ENCODE measurements around the gene NCOA4. TPM values are rescaled to one million over a fixed set of nuclear protein-coding genes. Genes with fewer than 3 reads are reported as not detected.
"Not testable (repeated sequence)": the region's sequence is repeated elsewhere in the genome, so short reads cannot be mapped to it uniquely, and the experiment has no call there.

NCOA4 gene
- total and polyA plus RNA-seq, 2 donors (not counting 3 experiments of a cell fraction or from before 2014, with no cell fraction given): 62.1 to 127 TPM

- H3K9me1 ChIP-seq (replicated peaks; ENCODE audit: control insufficient read depth, extremely low read depth, insufficient read depth, low read length); H2AFZ ChIP-seq (ENCODE audit: low read depth, low read length); BruUV-seq (replicated peaks); POLR2A ChIA-PET; FAIRE-seq; H3K27ac ChIP-seq (ENCODE audit: insufficient read depth, low read depth, low read length); H3K9ac ChIP-seq (replicated peaks; ENCODE audit: extremely low read depth, insufficient read depth, low read length); dilution Hi-C loops (cut with MboI; ENCODE audit: extremely low pct_ligation_motif_present, low sequenced_read_pairs); H3K4me2 ChIP-seq (ENCODE audit: insufficient read depth, low read length); H3K36me3 ChIP-seq (ENCODE audit: control insufficient read depth in 2 of 2, extremely low read depth in 1 of 2, insufficient read depth in 2 of 2, low read length in 2 of 2); H4K20me1 ChIP-seq (replicated peaks; ENCODE audit: control insufficient read depth, extremely low read depth, insufficient read depth, low read length); H3K9me3 ChIP-seq (replicated peaks; ENCODE audit: control insufficient read depth, insufficient read depth, low read length); H3K4me1 ChIP-seq (ENCODE audit: control insufficient read depth, extremely low read depth, insufficient read depth, low read length); H3K4me3 ChIP-seq (replicated peaks in 1 of 3; ENCODE audit: insufficient read depth in 1 of 3, low read depth in 1 of 3, low read length in 3 of 3); intact Hi-C loops (cut with micrococcal nuclease); H3K27me3 ChIP-seq (ENCODE audit: control insufficient read depth in 2 of 2, insufficient read depth in 2 of 2, low read length in 2 of 2); H3K79me2 ChIP-seq (ENCODE audit: control insufficient read depth, insufficient read depth, low read length); CTCF ChIA-PET; DNase-seq (ENCODE audit: low read depth, low spot score): not testable (repeated sequence)
Measured at GRCh38 chr10:46057927-46058326, 27.5 kb upstream of the NCOA4 start.

- H3K4me3 ChIP-seq (replicated peaks in 1 of 3; ENCODE audit: insufficient read depth in 1 of 3, low read depth in 1 of 3, low read length in 3 of 3): no peak overlapping the region
- H3K4me2 ChIP-seq (ENCODE audit: insufficient read depth, low read length): no peak overlapping the region
- no peaks in the 10 kb centered on the region for H3K9me1 ChIP-seq (replicated peaks; ENCODE audit: control insufficient read depth, extremely low read depth, insufficient read depth, low read length)
- H3K9me3 ChIP-seq (replicated peaks; ENCODE audit: control insufficient read depth, insufficient read depth, low read length): no peaks in the 10 kb centered on the region
- ChIA-PET CTCF (no interaction called here), POLR2A (no interaction called here)
- H3K9ac ChIP-seq (replicated peaks; ENCODE audit: extremely low read depth, insufficient read depth, low read length): no peak overlapping the region
- H3K79me2 ChIP-seq (ENCODE audit: control insufficient read depth, insufficient read depth, low read length): no peaks in the 10 kb centered on the region
- no peaks in the 10 kb centered on the region for H3K36me3 ChIP-seq (ENCODE audit: control insufficient read depth in 2 of 2, extremely low read depth in 1 of 2, insufficient read depth in 2 of 2, low read length in 2 of 2)
- no TSS peak for BruUV-seq (replicated peaks)
- H2AFZ ChIP-seq (ENCODE audit: low read depth, low read length): no peak overlapping the region
- dilution Hi-C loops (cut with MboI; ENCODE audit: extremely low pct_ligation_motif_present, low sequenced_read_pairs) (no loop called here), intact Hi-C loops (cut with micrococcal nuclease) (no loop called here)
- TF ChIP-seq JUN (IDR thresholded peaks at IDR 0.05; ENCODE audit: borderline replicate concordance, insufficient read depth, insufficient read length, low read depth): no peak
- TF ChIP-seq GATA2 (IDR thresholded peaks at IDR 0.05; ENCODE audit: insufficient read depth, insufficient read length, low read depth, low read length): no peak
- no peak for TF ChIP-seq EZH2 (IDR thresholded peaks at IDR 0.05; ENCODE audit: borderline replicate concordance, low read depth, low read length, severe bottlenecking)
- no peak for TF ChIP-seq POLR2A (IDR thresholded peaks at IDR 0.05; ENCODE audit: low read depth, low read length)
- no peak for TF ChIP-seq POLR2AphosphoS5 (IDR thresholded peaks at IDR 0.05; ENCODE audit: insufficient read depth, low read depth, low read length)
- no peak for TF ChIP-seq MYC (IDR thresholded peaks at IDR 0.05; ENCODE audit: low read depth, low read length)
- TF ChIP-seq CTCF (IDR thresholded peaks at IDR 0.05; ENCODE audit: extremely low read depth in 1 of 2, insufficient read depth in 1 of 2, low read depth in 1 of 2, low read length in 2 of 2): no peak
- TF ChIP-seq FOS (IDR thresholded peaks at IDR 0.05; ENCODE audit: borderline replicate concordance, insufficient read depth, low read length): no peak
- TF ChIP-seq, protein P1, sequence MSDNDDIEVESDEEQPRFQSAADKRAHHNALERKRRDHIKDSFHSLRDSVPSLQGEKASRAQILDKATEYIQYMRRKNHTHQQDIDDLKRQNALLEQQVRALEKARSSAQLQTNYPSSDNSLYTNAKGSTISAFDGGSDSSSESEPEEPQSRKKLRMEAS (IDR thresholded peaks at IDR 0.05; ENCODE audit: insufficient read depth, insufficient read length): no peak
- no peak overlapping the region for H3K27ac ChIP-seq (ENCODE audit: insufficient read depth, low read depth, low read length)
- H3K27me3 ChIP-seq (ENCODE audit: control insufficient read depth in 2 of 2, insufficient read depth in 2 of 2, low read length in 2 of 2): peaks cover 0 to 3% of the 10 kb centered on the region in 2 experiments
- DNase-seq (ENCODE audit: low read depth, low spot score) (no peak), FAIRE-seq (no peak)
- no peaks in the 10 kb centered on the region for H3K4me1 ChIP-seq (ENCODE audit: control insufficient read depth, extremely low read depth, insufficient read depth, low read length)
- no peaks in the 10 kb centered on the region for H4K20me1 ChIP-seq (replicated peaks; ENCODE audit: control insufficient read depth, extremely low read depth, insufficient read depth, low read length)
Measured at GRCh38 chr10:46057038-46057437, 26.6 kb upstream of the NCOA4 start.

Data from endothelial cell of umbilical vein (primary cell).